SK-N-SH (cell line): ENCODE data around the gene PRMT5. TPM values are rescaled to one million over a fixed set of nuclear protein-coding genes. Genes with fewer than 3 reads are reported as not detected.

ENCODE experiments used
- CTCF ChIA-PET: fragments of 300-600, 350-600 bp; formaldehyde crosslinking; extraction: SDS; loops from one replicate; lab custom pipeline; 2021; lab: Yijun Ruan, JAX
- POLR2A ChIA-PET: fragments of 350-600 bp; sonication (Branson Sonifier 250); formaldehyde crosslinking; extraction: SDS; loops from one replicate; lab custom pipeline; 2020; ENCODE audit warnings: antibody characterized with exemption, inconsistent platforms; lab: Yijun Ruan, JAX
- DNase-seq: peaks from one replicate; pipeline ENCODE4 v3.0.0; 2012
- H2AFZ ChIP-seq: fragments of 200-600 bp; sonication (generic); 2 replicates; pipeline ENCODE4 v1.8.1; 2016; ENCODE audit warnings: antibody characterized with exemption, mild to moderate bottlenecking, low read depth
- H3F3A ChIP-seq: fragments of 200-600 bp; sonication (generic); replicated peaks from 2 replicates; pipeline ENCODE3; 2016; ENCODE audit warnings: antibody characterized with exemption, mild to moderate bottlenecking; ENCODE audit not compliant: insufficient read depth
- H3K27ac ChIP-seq, 2 experiments: fragments of 200-500 bp in 1 of 2; fragments of 200-600 bp in 1 of 2; sonication (Bioruptor generic) in 1 of 2; sonication (generic), shearing (Covaris generic) in 1 of 2; 2 replicates each; pipeline versions ENCODE4 v1.5.1 to v1.6.1; 2014 to 2016; ENCODE audit warnings: low read depth in 2 of 2, inconsistent platforms in 1 of 2, low read length in 1 of 2, mild to moderate bottlenecking in 1 of 2, mixed read lengths in 1 of 2
- H3K27me3 ChIP-seq: fragments of 200-600 bp; sonication (generic), shearing (Covaris generic); 2 replicates; pipeline ENCODE4 v1.6.1; 2016; ENCODE audit warnings: mixed run types; ENCODE audit not compliant: insufficient read depth
- H3K36me3 ChIP-seq, 2 experiments: fragments of 200-500 bp in 1 of 2; fragments of 200-600 bp in 1 of 2; sonication (Bioruptor generic) in 1 of 2; sonication (generic) in 1 of 2; replicated peaks in 1 of 2; 2 replicates each; pipeline versions ENCODE3 to v1.5.1; 2014 to 2016; ENCODE audit warnings: low read length in 1 of 2, mild to moderate bottlenecking in 1 of 2; ENCODE audit not compliant: insufficient read depth in 2 of 2, control insufficient read depth in 1 of 2
- H3K4me1 ChIP-seq, 2 experiments: fragments of 200-500 bp in 1 of 2; fragments of 200-600 bp in 1 of 2; sonication (Bioruptor generic) in 1 of 2; sonication (generic), shearing (Covaris generic) in 1 of 2; 2 replicates each; pipeline versions ENCODE4 v1.5.1 to v1.6.1; 2014 to 2016; ENCODE audit warnings: low read depth in 1 of 2, low read length in 1 of 2, mixed run types in 1 of 2; ENCODE audit not compliant: insufficient read depth in 2 of 2, control insufficient read depth in 1 of 2
- H3K4me2 ChIP-seq: fragments of 200-600 bp; sonication (generic), shearing (Covaris generic); 2 replicates; pipeline ENCODE4 v1.6.1; 2017; ENCODE audit warnings: mixed run types
- H3K4me3 ChIP-seq, 2 experiments: fragments of 200-500 bp in 1 of 2; fragments of 200-600 bp in 1 of 2; sonication (Bioruptor generic) in 1 of 2; sonication (generic), shearing (Covaris generic) in 1 of 2; 2 replicates each; pipeline versions ENCODE4 v1.5.1 to v1.8.1; 2014 to 2016; ENCODE audit warnings: low read depth in 2 of 2, inconsistent platforms in 1 of 2, low read length in 1 of 2, mild to moderate bottlenecking in 1 of 2, mixed read lengths in 1 of 2, moderate library complexity in 1 of 2
- H3K79me2 ChIP-seq: fragments of 200-600 bp; sonication (generic); 2 replicates; pipeline ENCODE4 v1.8.1; 2017; ENCODE audit warnings: mild to moderate bottlenecking; ENCODE audit not compliant: insufficient read depth
- H3K9ac ChIP-seq: fragments of 200-600 bp; sonication (generic); 2 replicates; pipeline ENCODE4 v1.6.1; 2017; ENCODE audit warnings: mixed run types
- H3K9me2 ChIP-seq: fragments of 200-600 bp; sonication (generic); 2 replicates; pipeline ENCODE4 v1.6.1; 2017; ENCODE audit warnings: mixed run types
- H3K9me3 ChIP-seq: fragments of 200-600 bp; sonication (generic); 2 replicates; pipeline ENCODE4 v1.6.1; 2017; ENCODE audit warnings: mixed run types, mild to moderate bottlenecking, moderate library complexity
- H4K20me1 ChIP-seq: fragments of 200-600 bp; sonication (generic); 2 replicates; pipeline ENCODE4 v1.6.1; 2017; ENCODE audit warnings: mild to moderate bottlenecking, mixed run types; ENCODE audit not compliant: insufficient read depth
- CHD2 ChIP-seq: fragments of 150-350 bp; IDR thresholded peaks from 2 replicates; pipeline ENCODE4 v1.6.1; 2018; ENCODE audit warnings: low read length; ENCODE audit not compliant: partially characterized antibody
- CTCF ChIP-seq: fragments of 200-600 bp; sonication (generic); IDR thresholded peaks from 2 replicates; pipeline ENCODE4 v1.6.1; 2017; ENCODE audit warnings: antibody characterized with exemption, mild to moderate bottlenecking, moderate library complexity
- ELF1 ChIP-seq: IDR thresholded peaks from 2 replicates; pipeline ENCODE4 v1.4.0; 2012
- EZH2phosphoT487 ChIP-seq: fragments of 200-600 bp; sonication (generic); IDR thresholded peaks from 2 replicates; pipeline ENCODE4 v1.6.1; 2017; ENCODE audit warnings: low read depth, mixed run types, mild to moderate bottlenecking, antibody characterized with exemption, moderate library complexity, borderline replicate concordance
- FOXJ3 ChIP-seq: sonication (generic); formaldehyde crosslinking; IDR thresholded peaks from 2 replicates; pipeline ENCODE4 v1.5.1; 2020; ENCODE audit warnings: mild to moderate bottlenecking, missing genetic modification reagents
- FOXM1 ChIP-seq: IDR thresholded peaks from 2 replicates; pipeline ENCODE4 v1.4.0; 2012; ENCODE audit warnings: low read depth, mild to moderate bottlenecking
- GATA2 ChIP-seq: sonication (generic); formaldehyde crosslinking; IDR thresholded peaks from 2 replicates; pipeline ENCODE4 v1.5.0; 2020; ENCODE audit warnings: mild to moderate bottlenecking, missing genetic modification reagents
- MEF2A ChIP-seq: IDR thresholded peaks from 2 replicates; pipeline ENCODE4 v1.4.0; 2012; ENCODE audit warnings: low read depth, borderline replicate concordance
- MXI1 ChIP-seq: IDR thresholded peaks from 2 replicates; pipeline ENCODE4 v1.6.1; 2012; ENCODE audit warnings: mild to moderate bottlenecking, low read depth, low read length, improper control_type of control experiment
- NFIC ChIP-seq: IDR thresholded peaks from 2 replicates; pipeline ENCODE4 v1.4.0; 2012; ENCODE audit warnings: borderline replicate concordance
- PBX3 ChIP-seq: IDR thresholded peaks from 2 replicates; pipeline ENCODE4; 2012
- RAD21 ChIP-seq: IDR thresholded peaks from 2 replicates; pipeline ENCODE4 v1.6.1; 2012; ENCODE audit warnings: mild to moderate bottlenecking, low read length
- RFX5 ChIP-seq: IDR thresholded peaks from 2 replicates; pipeline ENCODE4 v1.6.1; 2012; ENCODE audit warnings: mild to moderate bottlenecking, improper control_type of control experiment, low read length
- TAF1 ChIP-seq: IDR thresholded peaks from 2 replicates; pipeline ENCODE4 v1.6.1; 2012; ENCODE audit warnings: low read depth, mild to moderate bottlenecking, low read length, moderate library complexity, borderline replicate concordance
- YY1 ChIP-seq: IDR thresholded peaks from 2 replicates; pipeline ENCODE4 v1.4.0; 2012; ENCODE audit warnings: low read depth, mild to moderate bottlenecking
- WGBS: methylation state at CpG from one replicate; pipeline ENCODE4 v1.1.6; 2017; ENCODE audit warnings: low lambda C conversion rate; 5-methylcytosine and 5-hydroxymethylcytosine counted together
- polyA plus RNA-seq, 3 experiments: library from polyadenylated mRNA; depleted of rRNA; stranded (reverse); fragments of >200 nt; gene quantifications; 2 replicates each; pipeline ENCODE4 v1.2.3, GENCODE V29; 2012
- TF ChIP-seq, protein P1 (sequence below): IDR thresholded peaks from 2 replicates; pipeline ENCODE4 v1.4.0; 2012; ENCODE audit warnings: low read depth, borderline replicate concordance
- TF ChIP-seq, protein P2 (sequence below): IDR thresholded peaks from 2 replicates; pipeline ENCODE4 v1.4.0; 2012; ENCODE audit warnings: low read depth
- TF ChIP-seq, protein P3 (sequence below): fragments of 150-350 bp; IDR thresholded peaks from 2 replicates; pipeline ENCODE4 v1.6.1; 2016; ENCODE audit warnings: mild to moderate bottlenecking, low read depth, low read length

The PRMT5 gene
- polyA plus RNA-seq, 1 of the 3 experiments (the other 2 are of a cell fraction): 132 TPM

DNA sequence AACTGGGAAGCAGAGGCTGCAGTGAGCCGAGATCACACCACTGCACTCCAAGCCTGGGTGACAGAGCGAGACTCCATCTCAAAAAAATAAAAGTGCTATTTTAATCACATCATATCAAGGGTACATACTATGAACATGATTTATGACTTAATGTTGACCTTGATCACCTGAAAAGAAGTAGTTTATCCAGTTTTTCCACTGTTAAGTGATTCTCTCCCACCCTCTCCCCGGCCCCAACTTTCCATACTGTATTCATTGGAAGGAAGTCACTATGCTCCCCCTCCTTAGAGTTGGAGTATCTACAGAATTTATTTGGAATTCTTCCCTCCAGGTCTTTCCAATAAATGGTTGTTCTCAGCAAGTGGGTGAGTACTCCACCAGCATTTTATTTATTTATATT lies 3.0 kb upstream of the PRMT5 start:
- no peak overlapping the region for H3K9ac ChIP-seq
- H3K9me3 ChIP-seq: no peaks in the 10 kb centered on the region
- WGBS: 100% methylated on average over 3 of the region's 3 CpGs
- peaks cover 0 to 2% of the 10 kb centered on the region in 2 experiments for H3K36me3 ChIP-seq
- peaks cover 9 to 12% of the 10 kb centered on the region in 2 experiments; a peak in 2 of 4 replicates for H3K4me1 ChIP-seq
- POLR2A ChIA-PET: no interaction called here
- H3K27me3 ChIP-seq: no peaks in the 10 kb centered on the region
- H4K20me1 ChIP-seq: no peaks in the 10 kb centered on the region
- H3K9me2 ChIP-seq: no peaks in the 10 kb centered on the region
- peaks cover 13% of the 10 kb centered on the region for H3F3A ChIP-seq
- CTCF ChIA-PET: interaction anchor here (1.6 to 2.4 kb wide), 2 partner anchors 41 to 54 kb away, joined by 4 to 6 read pairs; no protein-coding TSS in a partner anchor
- no peak for DNase-seq
- H2AFZ ChIP-seq: no peak overlapping the region
- H3K4me2 ChIP-seq: no peak overlapping the region
- TF ChIP-seq ELF1 (no peak), PBX3 (no peak), TAF1 (no peak), MEF2A (no peak), FOXJ3 (CRISPR knock-in tag) (no peak), YY1 (no peak), MXI1 (no peak), CHD2 (no peak), FOXM1 (no peak), CTCF (no peak), NFIC (no peak), RFX5 (no peak), EZH2phosphoT487 (no peak), GATA2 (CRISPR knock-in tag) (no peak), RAD21 (no peak)
- TF ChIP-seq, protein P1, sequence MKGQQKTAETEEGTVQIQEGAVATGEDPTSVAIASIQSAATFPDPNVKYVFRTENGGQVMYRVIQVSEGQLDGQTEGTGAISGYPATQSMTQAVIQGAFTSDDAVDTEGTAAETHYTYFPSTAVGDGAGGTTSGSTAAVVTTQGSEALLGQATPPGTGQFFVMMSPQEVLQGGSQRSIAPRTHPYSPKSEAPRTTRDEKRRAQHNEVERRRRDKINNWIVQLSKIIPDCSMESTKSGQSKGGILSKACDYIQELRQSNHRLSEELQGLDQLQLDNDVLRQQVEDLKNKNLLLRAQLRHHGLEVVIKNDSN: no peak
- TF ChIP-seq, protein P2, sequence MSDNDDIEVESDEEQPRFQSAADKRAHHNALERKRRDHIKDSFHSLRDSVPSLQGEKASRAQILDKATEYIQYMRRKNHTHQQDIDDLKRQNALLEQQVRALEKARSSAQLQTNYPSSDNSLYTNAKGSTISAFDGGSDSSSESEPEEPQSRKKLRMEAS: no peak
- TF ChIP-seq, protein P3, sequence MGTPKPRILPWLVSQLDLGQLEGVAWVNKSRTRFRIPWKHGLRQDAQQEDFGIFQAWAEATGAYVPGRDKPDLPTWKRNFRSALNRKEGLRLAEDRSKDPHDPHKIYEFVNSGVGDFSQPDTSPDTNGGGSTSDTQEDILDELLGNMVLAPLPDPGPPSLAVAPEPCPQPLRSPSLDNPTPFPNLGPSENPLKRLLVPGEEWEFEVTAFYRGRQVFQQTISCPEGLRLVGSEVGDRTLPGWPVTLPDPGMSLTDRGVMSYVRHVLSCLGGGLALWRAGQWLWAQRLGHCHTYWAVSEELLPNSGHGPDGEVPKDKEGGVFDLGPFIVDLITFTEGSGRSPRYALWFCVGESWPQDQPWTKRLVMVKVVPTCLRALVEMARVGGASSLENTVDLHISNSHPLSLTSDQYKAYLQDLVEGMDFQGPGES: no peak
- peaks cover 20% of the 10 kb centered on the region for H3K79me2 ChIP-seq
- no peak overlapping the region for H3K4me3 ChIP-seq
- H3K27ac ChIP-seq: no peak overlapping the region
